Stimulated activated CD4-positive, alpha-beta T cell treated with anti-CD3 and anti-CD28 coated beads, Interleukin-1b, Interleukin-23, amount 100 ng/mL, for 24 hours (primary cell): ENCODE results near the gene INTS15.

Experiments
- DNase-seq, 4 experiments: peaks; one replicate each; pipeline ENCODE4 v3.0.0-alpha.2; 2020; ENCODE audit warnings: low read depth in 4 of 4, low spot score in 1 of 4

The INTS15 gene

DNA sequence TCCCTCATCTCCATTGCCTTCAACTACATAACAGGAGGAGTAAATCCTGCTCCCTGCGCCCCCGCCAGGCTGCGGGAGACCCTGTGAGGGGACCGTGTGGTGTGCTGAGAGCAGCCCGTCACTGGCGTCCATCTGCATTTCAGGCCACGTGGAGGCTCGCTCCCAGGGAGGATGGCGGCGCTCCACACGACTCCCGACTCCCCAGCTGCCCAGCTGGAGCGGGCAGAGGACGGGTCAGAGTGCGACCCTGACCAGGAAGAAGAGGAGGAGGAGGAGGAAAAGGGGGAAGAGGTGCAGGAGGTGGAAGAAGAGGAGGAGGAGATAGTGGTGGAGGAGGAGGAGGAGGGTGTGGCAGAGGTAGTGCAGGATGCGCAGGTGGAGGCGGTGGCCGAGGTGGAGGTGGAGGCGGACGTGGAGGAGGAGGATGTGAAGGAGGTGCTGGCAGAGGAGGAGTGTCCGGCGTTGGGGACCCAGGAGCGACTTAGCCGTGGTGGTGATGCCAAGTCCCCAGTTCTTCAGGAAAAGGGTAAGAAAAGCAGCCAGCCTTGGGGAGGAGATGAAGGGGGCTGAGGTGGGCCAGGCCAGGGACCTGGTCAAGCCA lies 52.5 kb downstream of the INTS15 start:
- DNase-seq = no peak

- DNase-seq = no peak
Observed at GRCh38 chr7:6642861-6643640, 53.2 kb downstream of the INTS15 start.

GRCh38 chr7:6643915-6644625 lies 54.2 kb downstream of the INTS15 start:
- DNase-seq = no peak

- no peak for DNase-seq
Observed at GRCh38 chr7:6644728-6645127, 54.9 kb downstream of the INTS15 start.

DNA sequence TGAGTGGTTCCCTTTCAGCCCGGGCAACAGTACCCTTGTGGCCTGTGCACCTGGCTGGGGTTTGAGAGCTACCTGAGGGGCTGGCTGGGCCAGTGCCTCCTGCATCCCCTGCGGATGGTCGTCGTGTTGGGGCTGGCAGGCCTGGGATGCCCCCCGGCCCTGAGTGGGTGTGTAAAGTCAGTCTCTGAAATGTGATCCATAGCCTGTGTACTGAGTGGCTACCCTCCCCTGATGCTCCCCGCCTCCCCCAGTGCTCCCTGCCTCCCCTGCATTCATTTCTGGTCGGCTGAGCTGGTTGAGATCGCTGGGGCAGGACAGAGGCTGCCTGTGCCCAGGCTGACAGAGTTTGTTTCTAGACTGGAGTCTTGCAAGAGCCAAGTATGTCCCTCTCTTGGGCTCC lies 56.6 kb downstream of the INTS15 start:
- DNase-seq = no peak

DNA sequence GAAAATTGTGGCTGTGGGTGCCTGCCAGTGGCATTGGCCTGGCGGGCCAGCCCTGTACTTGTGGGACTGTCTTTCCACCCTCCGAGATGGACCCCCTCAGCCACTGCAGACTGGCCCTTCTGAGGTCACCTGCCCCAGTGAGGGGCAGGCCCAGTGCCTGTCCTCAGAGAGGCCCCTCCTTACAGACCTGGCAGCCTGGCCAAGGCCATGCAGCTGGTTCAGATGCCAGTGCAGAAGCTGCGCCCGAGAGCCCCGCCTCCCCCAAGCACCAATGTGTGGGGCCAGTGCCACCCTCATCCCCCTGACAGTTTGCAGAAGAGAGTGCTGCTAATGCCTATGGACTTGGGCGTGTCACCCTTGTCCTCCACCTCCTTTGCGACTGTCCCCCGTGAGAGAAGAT lies 57.3 kb downstream of the INTS15 start:
- no peak for DNase-seq

DNA sequence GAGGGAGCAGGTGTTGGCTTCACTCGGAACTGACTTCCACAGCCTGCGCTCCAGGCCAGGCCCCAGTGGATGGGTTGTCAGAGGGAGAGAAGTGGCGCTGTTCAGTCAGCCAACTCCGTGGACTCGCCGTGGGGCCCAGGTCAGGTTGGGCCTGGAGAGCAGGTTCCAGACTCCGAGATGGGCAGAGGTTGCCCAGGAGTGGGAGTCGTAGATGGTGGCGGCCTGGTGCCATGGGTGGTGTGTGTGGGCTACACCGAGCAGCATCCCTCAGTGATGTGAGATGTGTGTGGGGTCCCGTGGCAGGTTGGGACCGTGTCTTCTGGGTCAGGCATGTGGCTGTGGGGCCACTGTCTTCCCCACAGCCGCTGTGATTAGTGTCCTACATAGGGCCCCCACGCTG lies 57.7 kb downstream of the INTS15 start:
- DNase-seq = no peak

GRCh38 chr7:6648066-6648814 lies 58.4 kb downstream of the INTS15 start:
- no peak for DNase-seq

DNA sequence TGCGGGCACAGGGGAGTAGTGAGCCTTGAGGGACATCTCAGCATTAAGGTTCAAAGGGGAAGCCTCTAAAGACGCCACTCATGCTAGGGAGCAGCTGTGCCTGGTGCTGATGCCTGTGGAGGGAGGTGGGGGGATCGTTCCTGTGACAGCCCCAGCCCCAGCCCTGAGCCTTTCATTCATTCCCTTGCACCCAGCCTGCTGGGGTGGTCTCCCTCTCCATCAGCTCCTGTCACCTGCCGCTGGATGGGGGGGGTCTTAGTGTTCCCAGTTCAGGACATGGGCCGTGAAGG lies 58.9 kb downstream of the INTS15 start:
- DNase-seq = no peak

- DNase-seq = no peak
Observed at GRCh38 chr7:6649241-6649961, 59.6 kb downstream of the INTS15 start.

DNA sequence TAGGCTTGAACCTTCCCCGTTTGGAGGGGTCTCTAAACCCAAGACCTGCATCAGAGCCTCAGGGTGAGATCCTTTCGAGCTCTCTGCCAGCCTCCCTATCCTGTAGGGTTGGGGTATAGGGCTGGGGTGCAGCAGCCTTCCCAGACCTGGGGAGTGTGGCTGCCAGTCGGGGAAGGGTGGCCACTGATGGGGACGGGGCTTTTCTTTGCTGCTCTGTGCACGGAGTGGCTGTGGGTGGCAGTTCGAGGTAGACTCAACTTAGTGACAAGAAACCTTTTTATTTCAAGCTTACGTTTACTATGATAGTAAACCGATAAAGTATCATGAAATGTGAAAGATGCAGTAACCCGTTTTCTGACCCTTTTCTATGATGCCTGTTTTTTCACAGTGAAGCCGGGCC lies 60.3 kb downstream of the INTS15 start:
- DNase-seq = no peak

DNA sequence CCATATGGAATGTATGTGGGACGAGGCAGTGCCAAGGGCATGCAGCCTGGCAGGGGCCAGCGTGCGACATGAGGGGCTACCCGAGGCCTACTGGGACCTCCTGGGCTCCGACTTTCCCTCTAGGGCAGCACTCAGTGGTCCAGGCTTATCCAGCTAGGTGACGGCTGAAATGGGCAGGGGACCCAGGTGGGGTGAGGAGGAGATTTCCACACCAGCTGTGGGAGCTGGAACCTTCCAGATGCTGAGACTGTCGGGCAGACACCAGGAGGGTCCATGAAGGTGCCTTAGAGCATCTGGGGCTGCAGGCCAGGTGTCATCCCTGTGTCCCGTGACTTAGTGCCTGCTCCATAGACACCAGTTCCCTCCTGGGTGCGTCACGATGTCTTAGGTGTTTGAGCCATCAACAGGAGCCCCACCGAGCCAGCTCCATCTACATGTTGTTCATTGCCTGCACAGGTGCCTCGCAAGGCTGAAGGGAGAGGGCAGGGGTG lies 60.7 kb downstream of the INTS15 start:
- no peak for DNase-seq

DNA sequence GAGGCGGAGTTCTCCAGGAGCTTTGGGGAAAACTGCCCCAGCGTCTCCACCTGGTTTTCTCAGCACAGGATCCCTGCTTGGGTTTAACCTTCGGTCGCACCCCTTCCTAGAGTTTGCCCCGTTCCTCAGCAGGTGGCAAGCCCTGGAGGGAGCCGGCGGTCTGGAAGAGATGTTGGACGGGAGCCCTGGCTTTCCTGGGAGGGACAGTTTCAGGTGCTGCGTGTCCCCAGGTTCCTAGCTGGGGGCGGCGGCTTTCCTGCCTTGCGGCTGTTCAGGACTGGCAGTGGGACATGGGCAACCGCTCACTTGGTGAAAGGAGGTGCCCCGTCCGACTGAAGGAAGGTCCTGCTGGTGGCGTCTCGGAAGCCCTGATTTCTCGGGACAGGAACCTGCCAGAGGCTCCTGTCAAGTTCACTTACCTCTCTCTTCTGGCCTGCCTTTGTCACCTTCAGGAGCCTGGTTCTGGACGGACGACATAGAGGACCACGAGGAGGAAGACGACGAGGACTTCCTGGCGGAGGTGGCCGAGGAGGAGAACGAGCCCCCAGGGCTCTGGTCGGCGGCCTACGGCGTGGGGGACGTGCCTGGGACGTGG lies 62.1 kb downstream of the INTS15 start:
- no peak for DNase-seq

DNA sequence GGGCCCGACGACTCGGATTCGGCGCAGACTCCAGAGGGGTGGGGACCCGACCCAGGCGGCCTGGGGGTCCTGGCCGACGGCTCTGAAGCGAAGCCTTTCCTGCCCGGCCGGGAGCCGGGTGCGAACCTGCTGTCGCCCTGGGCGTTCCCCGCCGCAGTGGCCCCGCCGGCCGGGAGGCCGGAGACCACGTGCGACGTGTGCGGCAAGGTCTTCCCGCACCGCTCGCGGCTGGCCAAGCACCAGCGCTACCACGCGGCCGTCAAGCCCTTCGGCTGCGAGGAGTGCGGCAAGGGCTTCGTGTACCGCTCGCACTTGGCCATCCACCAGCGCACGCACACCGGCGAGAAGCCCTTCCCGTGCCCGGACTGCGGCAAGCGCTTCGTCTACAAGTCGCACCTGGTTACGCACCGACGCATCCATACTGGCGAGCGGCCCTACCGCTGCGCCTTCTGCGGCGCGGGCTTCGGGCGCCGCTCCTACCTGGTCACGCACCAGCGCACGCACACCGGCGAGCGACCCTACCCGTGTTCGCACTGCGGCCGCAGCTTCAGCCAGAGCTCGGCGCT lies 62.7 kb downstream of the INTS15 start:
- DNase-seq = no peak

- no peak for DNase-seq
Observed at GRCh38 chr7:6653071-6654003, 63.5 kb downstream of the INTS15 start.

DNA sequence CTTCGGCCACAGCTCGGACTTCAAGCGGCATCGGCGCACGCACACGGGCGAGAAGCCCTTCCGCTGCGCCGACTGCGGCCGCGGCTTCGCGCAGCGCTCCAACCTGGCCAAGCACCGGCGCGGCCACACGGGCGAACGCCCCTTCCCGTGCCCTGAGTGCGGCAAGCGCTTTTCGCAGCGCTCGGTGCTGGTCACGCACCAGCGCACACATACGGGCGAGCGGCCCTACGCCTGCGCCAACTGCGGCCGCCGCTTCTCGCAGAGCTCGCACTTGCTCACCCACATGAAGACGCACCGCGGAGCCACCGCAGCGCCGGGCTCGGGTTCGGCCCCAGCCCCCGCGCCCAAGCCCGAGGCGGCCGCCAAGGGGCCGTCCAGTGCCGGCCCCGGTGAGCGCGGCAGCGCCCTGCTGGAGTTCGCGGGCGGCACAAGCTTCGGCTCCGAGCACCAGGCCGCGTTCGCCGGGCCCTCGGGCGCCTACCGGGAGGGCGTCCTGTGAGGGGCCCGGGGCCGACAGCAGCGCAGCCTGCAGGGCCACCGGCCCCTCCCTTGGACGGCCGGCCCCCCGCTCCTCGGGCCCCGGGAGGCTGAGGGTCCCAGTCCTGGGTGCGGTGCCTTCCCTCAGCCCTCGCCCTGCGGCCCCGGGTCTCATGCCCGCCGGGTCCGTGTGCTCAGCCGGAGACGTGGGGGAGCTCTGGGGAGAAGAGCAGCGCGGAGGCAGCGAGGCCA lies 64.5 kb downstream of the INTS15 start:
- DNase-seq = no peak

- no peak for DNase-seq
Observed at GRCh38 chr7:6654842-6655610, 65.2 kb downstream of the INTS15 start.
